Activated T-helper 17 cell treated with anti-CD3 and anti-CD28 coated beads, Interleukin-2, amount 50 U/mL, for 72 hours (primary cell): ENCODE data around the gene ICOSLG. TPM values are rescaled to one million over a fixed set of nuclear protein-coding genes. Genes with fewer than 3 reads are reported as not detected.
A peak's percentile ranks its signal among the peaks of the same experiment; 100 is the strongest.
"Not testable (repeated sequence)": the region's sequence is repeated elsewhere in the genome, so short reads cannot be mapped to it uniquely, and the experiment has no call there.

Experiments
- ATAC-seq: fragments of 150-1000 bp; cut with Tn5 transposase; replicated peaks from 2 replicates; pipeline ENCODE4 v1.10.0; 2021; ENCODE audit warnings: mild to moderate bottlenecking, moderate library complexity
- H3K27ac Mint-ChIP-seq: one replicate; pipeline ENCODE4 v1.8.0; 2022; ENCODE audit warnings: mixed read lengths
- H3K27me3 Mint-ChIP-seq: one replicate; pipeline ENCODE4 v1.8.0; 2022; ENCODE audit warnings: mixed read lengths
- H3K36me3 Mint-ChIP-seq: one replicate; pipeline ENCODE4 v1.8.0; 2022; ENCODE audit warnings: low read depth, mild to moderate bottlenecking, mixed read lengths
- H3K4me1 Mint-ChIP-seq: one replicate; pipeline ENCODE4 v1.8.0; 2022; ENCODE audit warnings: mixed read lengths
- H3K4me3 Mint-ChIP-seq: one replicate; pipeline ENCODE4 v1.8.0; 2022; ENCODE audit warnings: mild to moderate bottlenecking, mixed read lengths
- H3K9me3 Mint-ChIP-seq: one replicate; pipeline ENCODE4 v1.8.0; 2022; ENCODE audit warnings: mixed read lengths
- total RNA-seq, 2 donors: library from RNA; stranded (reverse); gene quantifications; one replicate each; pipeline ENCODE4 v1.2.3, GENCODE V29; 2022

ICOSLG gene, protein sequence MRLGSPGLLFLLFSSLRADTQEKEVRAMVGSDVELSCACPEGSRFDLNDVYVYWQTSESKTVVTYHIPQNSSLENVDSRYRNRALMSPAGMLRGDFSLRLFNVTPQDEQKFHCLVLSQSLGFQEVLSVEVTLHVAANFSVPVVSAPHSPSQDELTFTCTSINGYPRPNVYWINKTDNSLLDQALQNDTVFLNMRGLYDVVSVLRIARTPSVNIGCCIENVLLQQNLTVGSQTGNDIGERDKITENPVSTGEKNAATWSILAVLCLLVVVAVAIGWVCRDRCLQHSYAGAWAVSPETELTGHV
- 1 to 10 TPM; 2.0 to 6.4 TPM for total RNA-seq

DNA sequence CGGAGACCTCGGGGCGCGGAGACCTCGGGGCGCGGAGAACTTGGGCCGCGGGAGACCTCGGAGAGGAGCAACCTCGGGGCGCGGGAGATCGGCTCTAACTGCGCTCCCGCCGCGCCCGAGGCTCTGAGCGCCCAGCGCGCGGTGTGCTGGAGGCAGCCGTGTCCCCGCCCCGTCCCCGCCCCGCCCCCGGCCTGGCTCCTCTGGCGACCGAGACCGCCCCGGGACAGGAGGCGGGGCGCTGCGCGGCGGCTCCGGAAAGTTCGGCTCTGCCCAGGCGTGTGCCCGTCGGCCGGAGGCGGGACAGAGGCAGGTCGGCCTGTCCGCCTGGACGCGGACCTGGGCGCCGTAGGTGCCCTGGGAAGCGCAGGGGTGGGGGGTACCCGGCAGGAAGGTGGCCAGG is at the start of gene ICOSLG:
Gene ICOSLG (minus strand): TSS at position 102 of the 400 bp plus-strand sequence. CDS start 126 bp downstream, outside the sequence.
- H3K4me1 Mint-ChIP-seq, H3K9me3 Mint-ChIP-seq, H3K4me3 Mint-ChIP-seq, H3K27me3 Mint-ChIP-seq, H3K27ac Mint-ChIP-seq, H3K36me3 Mint-ChIP-seq: not testable (repeated sequence)
- ATAC-seq, result peak; percentile 58

DNA sequence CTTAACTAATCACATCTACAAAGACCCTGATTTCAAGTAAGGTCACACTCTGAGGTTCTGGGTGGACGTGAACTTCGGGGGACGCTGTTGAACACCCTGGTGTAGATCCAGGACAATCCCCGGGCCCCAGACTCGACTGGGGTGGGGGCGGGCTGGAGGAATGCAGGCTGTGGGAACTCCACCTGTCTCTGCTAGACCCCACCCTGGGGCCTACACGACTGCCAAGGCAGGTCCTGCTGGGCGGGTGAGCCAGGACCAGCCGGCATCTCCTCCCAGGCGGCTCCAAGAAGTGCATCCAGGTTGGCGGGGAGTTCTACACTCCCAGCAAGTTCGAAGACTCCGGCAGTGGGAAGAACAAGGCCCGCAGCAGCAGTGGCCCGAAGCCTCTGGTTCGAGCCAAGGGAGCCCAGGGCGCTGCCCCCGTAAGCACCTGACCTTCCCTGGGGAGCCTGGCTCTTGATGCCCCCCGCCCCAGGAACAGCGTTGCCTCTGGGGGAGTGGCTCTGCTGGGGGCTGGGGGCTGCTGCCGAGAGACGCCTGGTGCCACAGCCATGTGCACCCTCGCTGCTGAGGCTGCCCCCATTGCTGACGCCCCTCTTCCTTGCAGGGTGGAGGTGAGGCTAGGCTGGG is 48.8 kb upstream of the ICOSLG start:
- Mint-ChIP-seq H3K4me3 (no peak overlapping the region), H3K4me1 (peaks cover 4% of the 10 kb centered on the region), H3K27me3 (no peaks in the 10 kb centered on the region), H3K36me3 (no peaks in the 10 kb centered on the region), H3K27ac (no peak overlapping the region), H3K9me3 (no peaks in the 10 kb centered on the region)
- no peak for ATAC-seq

DNA sequence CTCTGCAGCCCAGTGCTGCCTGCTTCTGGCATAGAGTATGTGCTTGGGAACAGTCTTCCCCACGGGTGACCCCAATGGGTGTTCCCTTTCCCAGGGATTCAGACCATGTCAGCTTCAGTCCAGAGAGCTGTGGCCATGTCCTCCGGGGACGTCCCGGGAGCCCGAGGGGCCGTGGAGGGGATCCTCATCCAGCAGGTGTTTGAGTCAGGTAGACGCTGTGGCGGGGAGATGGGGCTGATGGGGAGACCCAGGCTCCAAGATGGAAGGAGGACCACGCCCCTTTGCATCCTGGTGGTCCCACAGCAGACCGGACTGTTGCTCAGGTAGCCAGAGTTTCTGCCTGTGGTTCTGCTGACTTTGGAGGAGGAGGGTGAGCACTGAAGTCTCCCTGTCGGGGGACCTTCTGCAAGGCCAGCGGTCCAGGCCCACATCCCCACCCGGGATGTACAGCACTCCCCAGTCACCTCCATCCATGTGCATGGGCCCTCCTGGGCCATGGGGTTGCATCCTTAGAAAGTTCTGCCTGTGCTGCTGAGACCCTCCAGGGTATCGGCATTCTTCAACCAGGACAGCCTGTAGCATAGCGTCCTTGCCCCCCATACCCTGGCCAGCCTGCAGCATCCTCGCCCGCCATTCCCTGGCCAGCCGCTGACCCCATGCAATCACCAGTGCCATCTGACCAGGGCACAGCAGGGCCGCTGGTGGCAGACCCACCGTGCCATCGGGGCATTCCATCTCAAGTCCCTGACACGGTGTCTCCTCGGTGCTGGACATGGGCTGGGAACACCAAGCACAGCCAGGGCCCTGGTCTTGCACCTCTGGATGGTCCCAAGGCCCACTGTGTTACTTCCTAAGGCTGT is 47.7 kb upstream of the ICOSLG start:
- Mint-ChIP-seq H3K4me1 (peaks cover 4% of the 10 kb centered on the region), H3K27me3 (no peaks in the 10 kb centered on the region), H3K9me3 (no peaks in the 10 kb centered on the region), H3K27ac (no peak overlapping the region), H3K36me3 (no peaks in the 10 kb centered on the region), H3K4me3 (no peak overlapping the region)
- ATAC-seq, result no peak

DNA sequence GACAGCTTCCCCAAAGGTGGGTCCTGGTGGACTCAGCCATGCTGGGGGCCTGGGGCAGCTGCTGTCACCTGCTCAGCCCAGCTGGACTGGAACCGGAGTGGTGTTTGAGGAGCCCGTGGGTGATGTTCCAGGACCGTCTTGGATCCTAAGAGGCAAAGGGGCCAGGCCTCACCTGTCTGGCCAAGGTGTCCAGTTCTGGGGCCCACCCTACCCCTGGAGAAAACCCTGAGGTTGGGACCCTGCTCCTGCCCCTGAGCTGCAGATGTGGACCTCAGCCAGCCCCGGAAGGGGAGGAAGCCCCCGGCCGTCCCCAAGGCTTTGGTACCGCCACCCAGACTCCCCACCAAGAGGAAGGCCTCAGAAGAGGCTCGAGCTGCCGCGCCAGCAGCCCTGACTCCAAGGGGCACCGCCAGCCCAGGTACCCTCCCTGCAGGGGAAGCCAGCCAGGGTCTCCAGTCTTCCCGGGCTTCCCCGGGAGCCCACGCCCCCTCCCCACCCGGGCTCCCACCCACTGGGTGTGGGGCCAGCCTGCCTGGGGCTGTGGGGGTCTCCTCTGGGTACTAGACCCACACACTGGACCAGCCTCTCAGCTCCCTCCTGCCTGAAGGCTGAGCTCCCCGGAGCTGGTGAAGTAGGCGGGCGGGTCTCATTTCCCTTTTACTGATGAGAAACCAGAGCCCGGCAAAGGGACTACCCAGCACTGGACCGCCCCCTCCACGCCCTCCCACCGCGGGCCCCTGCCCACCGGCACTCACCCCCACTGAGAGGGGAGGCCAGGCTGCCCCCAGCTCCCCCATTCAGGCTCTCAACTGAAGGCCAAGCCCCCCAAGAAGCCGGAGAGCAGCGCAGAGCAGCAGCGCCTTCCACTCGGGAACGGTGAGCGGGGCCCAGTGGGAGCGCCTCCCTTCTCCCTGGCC is 46.2 kb upstream of the ICOSLG start:
- Mint-ChIP-seq H3K4me3 (no peak overlapping the region), H3K9me3 (no peaks in the 10 kb centered on the region), H3K27me3 (no peaks in the 10 kb centered on the region), H3K27ac (no peak overlapping the region), H3K4me1 (peaks cover 4% of the 10 kb centered on the region), H3K36me3 (no peaks in the 10 kb centered on the region)
- ATAC-seq, result no peak

DNA sequence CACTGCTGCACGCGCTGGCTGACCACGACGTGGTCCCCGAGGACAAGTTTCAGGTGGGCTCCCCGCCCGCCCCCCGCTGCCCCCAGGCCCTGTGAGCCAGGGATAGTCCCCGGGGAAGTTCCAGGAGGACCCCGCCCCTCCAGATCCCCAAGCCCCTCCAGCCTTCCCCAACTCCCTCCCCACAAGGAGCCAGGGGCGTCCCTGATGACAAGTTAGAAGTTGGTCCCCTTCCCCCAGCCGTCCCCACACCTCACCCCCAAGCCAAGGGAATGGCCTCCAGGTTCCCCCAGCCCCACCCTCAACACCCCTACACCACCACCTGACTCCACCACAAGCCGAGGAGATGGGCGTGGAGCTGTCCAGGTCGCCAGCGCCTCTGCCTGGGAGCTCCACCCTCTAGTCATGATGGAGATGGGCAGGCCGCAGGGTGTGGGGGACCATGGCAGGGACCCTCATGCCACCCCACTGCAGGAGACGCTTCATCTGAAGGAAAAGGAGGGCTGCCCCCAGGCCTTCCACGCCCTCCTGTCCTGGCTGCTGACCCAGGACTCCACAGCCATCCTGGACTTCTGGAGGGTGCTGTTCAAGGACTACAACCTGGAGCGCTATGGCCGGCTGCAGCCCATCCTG is 45.5 kb upstream of the ICOSLG start:
- Mint-ChIP-seq H3K9me3 (no peaks in the 10 kb centered on the region), H3K27ac (no peak overlapping the region), H3K27me3 (no peaks in the 10 kb centered on the region), H3K4me1 (peaks cover 4% of the 10 kb centered on the region), H3K4me3 (no peak overlapping the region), H3K36me3 (no peaks in the 10 kb centered on the region)
- no peak for ATAC-seq

DNA sequence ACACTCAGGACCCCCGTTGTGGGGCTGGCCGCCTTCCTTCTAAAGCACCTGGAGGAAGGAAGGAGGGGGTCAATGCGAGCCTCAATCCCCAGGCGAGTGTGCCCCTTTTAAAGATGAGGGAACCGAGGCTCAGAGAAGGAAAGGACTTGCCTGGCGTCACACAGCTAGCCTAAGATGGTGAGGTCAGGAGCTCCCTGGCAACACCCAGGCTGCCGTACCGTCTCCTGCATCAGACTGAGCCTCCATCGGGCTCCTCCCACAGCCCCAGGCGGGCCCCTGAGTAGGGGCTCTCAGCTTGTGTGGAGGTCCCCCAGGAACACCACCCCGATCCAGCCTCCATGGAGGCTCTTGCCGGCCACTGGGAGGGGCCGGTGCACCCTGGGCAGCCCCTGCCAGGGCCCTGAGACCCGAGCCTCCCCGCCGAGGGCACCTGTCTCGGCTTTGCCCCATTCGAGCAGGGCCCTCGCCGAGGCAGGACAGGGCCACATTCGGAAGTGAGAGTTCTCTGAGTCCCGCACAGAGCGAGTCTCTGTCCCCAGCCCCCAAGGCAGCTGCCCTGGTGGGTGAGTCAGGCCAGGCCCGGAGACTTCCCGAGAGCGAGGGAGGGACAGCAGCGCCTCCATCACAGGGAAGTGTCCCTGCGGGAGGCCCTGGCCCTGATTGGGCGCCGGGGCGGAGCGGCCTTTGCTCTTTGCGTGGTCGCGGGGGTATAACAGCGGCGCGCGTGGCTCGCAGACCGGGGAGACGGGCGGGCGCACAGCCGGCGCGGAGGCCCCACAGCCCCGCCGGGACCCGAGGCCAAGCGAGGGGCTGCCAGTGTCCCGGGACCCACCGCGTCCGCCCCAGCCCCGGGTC is 44.6 kb upstream of the ICOSLG start, which contains the start of gene AIRE:
Gene AIRE (plus strand): TSS at position 739 of the 855 bp plus-strand sequence. CDS start 131 bp downstream, outside the sequence.
- no peaks in the 10 kb centered on the region for H3K9me3 Mint-ChIP-seq
- H3K4me1 Mint-ChIP-seq, result peaks cover 4% of the 10 kb centered on the region
- no peaks in the 10 kb centered on the region for H3K27me3 Mint-ChIP-seq
- no peaks in the 10 kb centered on the region for H3K36me3 Mint-ChIP-seq
- no peak for ATAC-seq
- no peak within 1 kb of the TSS for H3K4me3 Mint-ChIP-seq
- H3K27ac Mint-ChIP-seq, result no peak within 1 kb of the TSS

DNA sequence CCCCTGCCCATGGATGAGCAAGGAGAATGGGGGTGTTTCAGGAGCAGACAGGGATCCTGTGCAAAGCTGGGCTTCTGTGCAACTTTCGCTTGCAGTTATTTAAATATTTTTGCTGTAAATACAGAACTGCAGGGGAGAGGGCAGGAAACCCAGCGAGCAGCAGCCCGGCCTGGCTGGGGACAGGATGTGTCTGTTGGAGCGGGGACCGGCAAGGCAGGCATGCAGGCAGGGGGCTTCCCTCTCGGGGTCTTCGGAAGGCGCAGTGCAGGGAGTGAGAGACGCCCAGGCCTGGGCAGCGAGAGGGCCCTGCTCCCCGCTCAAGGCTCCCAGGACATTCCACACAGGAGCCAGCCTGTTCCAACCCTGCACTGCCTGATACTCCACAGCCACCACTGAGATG is 43.2 kb upstream of the ICOSLG start:
- Mint-ChIP-seq H3K4me1 (peaks cover 4% of the 10 kb centered on the region), H3K9me3 (no peaks in the 10 kb centered on the region), H3K27me3 (no peaks in the 10 kb centered on the region), H3K36me3 (no peaks in the 10 kb centered on the region), H3K27ac (no peak overlapping the region), H3K4me3 (no peak overlapping the region)
- no peak for ATAC-seq

DNA sequence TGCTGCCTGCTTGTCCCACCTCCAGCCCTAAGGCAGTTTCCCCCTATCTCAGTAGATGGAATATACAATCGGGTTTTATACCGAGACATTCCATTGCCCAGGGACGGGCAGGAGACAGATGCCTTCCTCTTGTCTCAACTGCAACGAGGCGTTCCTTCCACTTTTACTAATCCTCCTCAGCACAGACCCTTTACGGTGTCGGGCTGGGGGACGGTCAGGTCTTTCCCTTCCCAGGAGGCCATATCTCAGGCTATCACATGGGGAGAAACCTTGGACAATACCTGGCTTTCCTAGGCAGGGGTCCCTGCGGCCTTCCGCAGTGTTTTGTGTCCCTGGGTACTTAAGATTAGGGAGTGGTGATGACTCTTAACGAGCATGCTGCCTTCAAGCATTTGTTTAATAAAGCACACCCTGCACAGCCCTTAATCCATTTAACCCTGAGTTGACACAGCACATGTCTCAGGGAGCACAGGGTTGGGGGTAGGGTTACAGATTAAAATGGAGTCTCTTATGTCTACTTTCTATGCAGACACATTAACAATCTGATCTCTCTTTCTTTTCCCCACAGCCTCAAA is 42.6 kb upstream of the ICOSLG start:
- not testable (repeated sequence) for ATAC-seq, H3K4me3 Mint-ChIP-seq, H3K9me3 Mint-ChIP-seq, H3K27ac Mint-ChIP-seq, H3K36me3 Mint-ChIP-seq, H3K27me3 Mint-ChIP-seq, H3K4me1 Mint-ChIP-seq

DNA sequence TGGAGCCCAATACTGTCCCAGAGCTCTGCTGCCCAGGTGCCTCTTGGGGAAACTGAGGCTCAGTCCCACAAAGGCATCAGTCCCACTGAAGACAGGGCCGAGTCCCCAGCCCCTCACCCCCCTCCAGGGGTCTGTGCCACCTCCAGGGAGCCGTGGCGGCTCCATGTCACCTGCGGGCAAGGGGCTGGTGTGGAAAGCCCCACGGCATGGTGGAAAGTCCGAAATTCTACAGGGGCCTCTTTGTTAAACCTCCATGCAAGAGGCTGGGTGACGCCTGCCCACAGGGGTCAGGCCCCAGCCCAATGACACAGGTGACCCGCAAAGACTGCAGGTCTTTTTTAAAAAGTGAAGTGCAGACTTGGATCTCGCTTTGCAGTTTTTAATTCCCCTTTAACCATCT is 41.6 kb upstream of the ICOSLG start:
- Mint-ChIP-seq H3K36me3 (no peaks in the 10 kb centered on the region), H3K4me3 (no peak overlapping the region), H3K4me1 (no peaks in the 10 kb centered on the region), H3K27me3 (no peaks in the 10 kb centered on the region), H3K9me3 (no peaks in the 10 kb centered on the region), H3K27ac (no peak overlapping the region)
- no peak for ATAC-seq

DNA sequence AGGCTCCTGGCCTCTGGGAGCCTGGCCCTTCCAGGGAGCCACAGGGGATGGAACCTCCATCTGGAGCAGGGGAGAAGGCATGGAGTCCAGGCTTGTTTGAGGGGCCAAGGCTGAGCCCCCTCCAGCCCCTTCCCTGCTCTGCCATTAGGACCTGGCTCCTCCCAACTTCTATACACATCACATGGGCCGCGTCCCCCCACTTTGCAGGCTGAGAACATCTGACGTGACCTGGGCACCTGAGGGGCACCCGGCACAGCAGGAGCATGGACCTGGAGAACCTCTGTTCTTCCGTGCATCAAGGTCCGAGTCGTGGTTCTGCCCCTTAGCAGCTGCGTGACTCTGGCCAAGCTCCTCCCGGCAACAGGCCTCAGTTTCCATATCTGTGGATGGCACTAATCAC is 41.1 kb upstream of the ICOSLG start:
- Mint-ChIP-seq H3K27me3 (no peaks in the 10 kb centered on the region), H3K9me3 (no peaks in the 10 kb centered on the region), H3K4me3 (no peak overlapping the region), H3K36me3 (no peaks in the 10 kb centered on the region), H3K4me1 (no peaks in the 10 kb centered on the region), H3K27ac (no peak overlapping the region)
- no peak for ATAC-seq

DNA sequence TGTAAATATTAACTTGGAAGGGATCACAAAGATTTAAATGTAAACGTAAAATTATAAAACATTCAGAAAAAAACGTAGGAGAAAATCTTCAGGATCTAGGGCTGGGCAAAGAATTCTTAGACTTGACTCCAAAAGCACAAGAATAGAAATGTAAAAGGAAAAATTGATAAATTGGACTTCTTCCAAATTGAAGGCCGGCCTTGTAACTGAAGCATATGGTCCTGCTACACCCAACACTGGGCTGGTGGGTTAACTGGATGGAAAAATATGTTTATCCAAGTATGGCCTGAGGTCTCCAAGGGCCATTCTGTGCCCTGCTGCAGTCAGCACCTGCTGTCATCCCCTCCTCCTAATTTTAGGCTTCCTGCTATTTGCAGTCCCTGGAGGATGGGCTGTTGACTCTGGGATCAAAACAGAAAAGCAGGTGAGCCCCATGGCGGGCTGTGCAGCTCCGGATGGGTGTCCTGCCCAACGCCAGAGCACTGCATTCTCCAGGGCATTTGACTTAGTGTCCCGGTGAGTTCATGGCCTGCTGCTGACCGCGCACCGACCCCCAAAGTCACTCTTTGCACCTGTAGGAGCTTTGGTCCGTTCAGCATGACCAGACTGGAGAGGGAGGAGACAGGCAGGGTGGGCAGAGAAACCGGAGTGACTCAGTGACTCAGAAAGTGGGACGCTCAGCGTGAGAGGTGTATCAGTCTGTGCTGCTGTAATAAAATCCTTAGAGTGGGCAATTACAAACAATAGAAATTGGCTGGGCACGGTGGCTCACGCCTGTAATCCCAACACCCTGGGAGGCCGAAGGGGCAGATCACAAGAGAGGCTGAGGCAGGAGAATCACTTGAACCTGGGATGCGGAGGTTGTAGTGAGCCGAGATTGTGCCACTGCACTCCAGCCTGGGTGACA is 38.9 kb upstream of the ICOSLG start:
- Mint-ChIP-seq H3K9me3 (no peaks in the 10 kb centered on the region), H3K27ac (no peak overlapping the region), H3K36me3 (no peaks in the 10 kb centered on the region), H3K4me1 (no peaks in the 10 kb centered on the region), H3K4me3 (no peak overlapping the region), H3K27me3 (no peaks in the 10 kb centered on the region)
- no peak for ATAC-seq

DNA sequence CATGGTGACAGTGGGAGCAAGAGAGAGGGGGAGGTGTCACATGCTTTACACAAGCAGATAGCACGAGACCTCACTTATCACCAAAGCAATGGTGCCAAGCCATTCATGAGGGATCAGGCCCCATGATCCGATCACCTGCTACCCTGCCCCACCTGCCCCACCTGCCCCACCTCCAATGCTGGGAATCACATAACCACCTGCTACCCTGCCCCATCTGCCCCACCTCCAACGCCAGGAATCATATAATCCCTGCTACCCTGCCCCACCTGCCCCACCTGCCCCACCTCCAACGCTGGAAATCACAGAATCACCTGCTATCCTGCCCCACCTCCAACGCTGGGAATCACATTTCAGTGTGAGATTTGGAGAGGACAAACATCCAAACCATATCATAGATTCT is 34.3 kb upstream of the ICOSLG start:
- H3K4me3 Mint-ChIP-seq, result no peak overlapping the region
- no peak for ATAC-seq
- no peaks in the 10 kb centered on the region for H3K4me1 Mint-ChIP-seq
- no peaks in the 10 kb centered on the region for H3K36me3 Mint-ChIP-seq
- H3K27me3 Mint-ChIP-seq, result no peaks in the 10 kb centered on the region
- no peaks in the 10 kb centered on the region for H3K9me3 Mint-ChIP-seq
- H3K27ac Mint-ChIP-seq, result no peak overlapping the region
